ENCODE data around the gene HK3.

The HK3 gene

DNA sequence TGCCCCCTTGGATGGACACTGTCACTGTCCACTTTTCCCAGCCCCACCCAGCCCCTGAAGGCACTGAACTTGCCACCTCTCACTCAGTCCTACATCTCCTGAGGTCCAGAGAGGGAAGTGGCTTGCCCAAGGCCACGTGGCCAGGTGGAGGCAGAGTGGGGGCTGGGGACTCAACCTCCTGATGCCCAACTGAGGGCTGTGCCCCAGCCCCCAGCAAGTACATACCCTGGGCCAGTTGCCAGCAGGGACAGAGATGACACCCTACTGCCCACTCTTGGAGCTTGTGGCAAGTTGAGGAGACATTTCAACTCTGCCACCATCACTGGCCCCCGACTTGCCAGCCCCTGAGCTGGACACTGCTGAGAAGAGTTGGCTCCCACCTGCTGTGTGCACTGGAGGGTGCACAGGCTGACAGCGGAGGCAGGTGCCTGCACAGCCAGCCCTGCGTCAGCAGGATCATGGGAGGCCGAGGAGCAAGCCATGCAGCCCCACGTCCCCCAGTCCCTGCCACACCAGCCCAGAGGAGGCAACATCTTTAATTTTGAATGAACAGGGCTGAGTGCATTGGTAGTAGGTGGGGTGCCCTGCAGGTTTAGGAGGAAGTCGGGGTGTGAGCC, 49.4 kb downstream of the HK3 start:
- no peak overlapping the region for H3K4me3 ChIP-seq (ENCODE audit: low read depth, low read length)
- TF ChIP-seq CTCF (IDR thresholded peaks at IDR 0.05; ENCODE audit: insufficient read depth, low read depth, low read length, missing control alignments), result no peak
- DNase-seq (ENCODE audit: low read depth), result no peak

GRCh38 chr5:176848651-176849050, 50.5 kb downstream of the HK3 start:
- no peak overlapping the region for H3K4me3 ChIP-seq (ENCODE audit: low read depth, low read length)
- no peak for TF ChIP-seq CTCF (IDR thresholded peaks at IDR 0.05; ENCODE audit: insufficient read depth, low read depth, low read length, missing control alignments)
- DNase-seq (ENCODE audit: low read depth), result no peak

- TF ChIP-seq CTCF (IDR thresholded peaks at IDR 0.05; ENCODE audit: insufficient read depth, low read depth, low read length, missing control alignments), result no peak
- H3K4me3 ChIP-seq (ENCODE audit: low read depth, low read length), result no peak overlapping the region
- no peak for DNase-seq (ENCODE audit: low read depth)
Measured at GRCh38 chr5:176847726-176848290, 51.3 kb downstream of the HK3 start.

GRCh38 chr5:176847148-176847547, 52.0 kb downstream of the HK3 start:
- no peak for DNase-seq (ENCODE audit: low read depth)
- TF ChIP-seq CTCF (IDR thresholded peaks at IDR 0.05; ENCODE audit: insufficient read depth, low read depth, low read length, missing control alignments), result no peak
- H3K4me3 ChIP-seq (ENCODE audit: low read depth, low read length), result no peak overlapping the region

DNA sequence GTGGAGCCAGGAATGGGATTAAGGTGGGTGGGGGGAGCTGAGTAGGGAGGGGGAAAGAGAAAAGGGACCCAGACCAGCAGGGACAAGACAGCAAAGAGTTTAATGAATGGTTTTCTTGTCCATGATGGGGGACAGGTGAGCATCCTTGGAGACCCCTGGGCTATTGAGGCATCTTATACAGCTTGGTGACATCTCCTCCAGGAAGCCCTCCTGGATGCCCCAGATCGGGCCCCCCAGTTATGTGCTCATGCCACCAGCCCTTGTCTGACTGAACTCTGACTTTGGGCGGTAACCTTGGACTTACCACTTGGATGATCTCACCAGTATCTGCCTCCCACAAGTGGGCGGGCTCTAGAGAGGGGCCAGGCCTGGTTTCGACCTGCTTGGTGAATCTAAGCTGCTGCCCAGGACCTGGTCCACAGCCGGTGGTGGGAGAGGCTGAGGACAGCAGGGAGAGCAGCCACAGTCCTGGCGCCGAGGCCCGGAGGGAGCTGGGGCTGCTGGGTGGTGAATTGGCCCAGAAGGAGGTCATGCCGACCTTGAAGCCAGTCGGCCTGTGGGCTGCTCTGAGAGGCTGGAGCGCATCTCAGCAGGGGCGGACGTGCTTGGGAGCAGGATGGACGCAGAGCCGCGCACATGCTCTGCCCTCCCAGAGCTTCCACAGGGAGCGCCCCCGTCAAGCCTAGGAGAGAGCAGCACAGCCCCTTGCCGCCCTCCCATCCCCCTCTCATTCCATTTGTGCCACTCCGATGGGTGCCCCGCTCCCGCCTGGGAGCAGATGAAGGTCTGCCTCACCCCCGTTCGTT, 52.6 kb downstream of the HK3 start:
- TF ChIP-seq CTCF (IDR thresholded peaks at IDR 0.05; ENCODE audit: insufficient read depth, low read depth, low read length, missing control alignments), result no peak
- H3K4me3 ChIP-seq (ENCODE audit: low read depth, low read length), result no peak overlapping the region
- peak; percentile 9 for DNase-seq (ENCODE audit: low read depth)

DNA sequence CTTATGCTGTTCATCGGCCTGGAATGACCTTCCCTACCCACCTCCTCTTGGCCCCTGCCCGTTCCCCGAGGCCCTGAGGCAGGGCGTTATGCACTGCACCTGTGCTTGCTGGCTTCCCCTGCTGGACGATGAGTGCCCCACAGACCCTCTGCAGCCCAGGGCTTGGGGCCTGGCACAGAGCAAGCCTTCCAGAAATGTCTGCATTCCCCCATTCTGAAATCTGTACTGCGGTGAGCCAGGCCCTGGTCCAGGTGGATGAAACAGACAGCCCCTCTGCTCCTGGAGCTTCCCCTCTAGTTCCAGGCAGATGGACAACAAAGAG, 53.8 kb downstream of the HK3 start:
- TF ChIP-seq CTCF (IDR thresholded peaks at IDR 0.05; ENCODE audit: insufficient read depth, low read depth, low read length, missing control alignments), result no peak
- H3K4me3 ChIP-seq (ENCODE audit: low read depth, low read length), result no peak overlapping the region
- DNase-seq (ENCODE audit: low read depth), result no peak
